Liver (tissue), 3 donors: ENCODE measurements around the gene PFKFB4.

ENCODE experiments used
- CTCF ChIP-seq: fragments of 150-350 bp; IDR thresholded peaks from 2 replicates; pipeline ENCODE4 v1.5.1; 2017; ENCODE audit warnings: improper control_type of control experiment, low read depth, low read length; ENCODE audit not compliant: missing input control
- RAD21 ChIP-seq, 2 donors: IDR thresholded peaks; 2 replicates each; pipeline ENCODE4 v1.6.1; 2016; ENCODE audit warnings: antibody characterized with exemption in 2 of 2, mild to moderate bottlenecking in 2 of 2
- donor health status: healthy.
- donor health status: healthy.

- TF ChIP-seq RAD21 (IDR thresholded peaks at IDR 0.05) (no peak), CTCF (no peak)
Measured at GRCh38 chr3:48598323-48599076, 41.9 kb upstream of the PFKFB4 start.
